K562 (cell line): ENCODE data around the gene NTM. TPM values are rescaled to one million over a fixed set of nuclear protein-coding genes. Genes with fewer than 3 reads are reported as not detected.

ENCODE experiments used
- ATAC-seq: fragments of 200-7000 bp; cut with Tn5 transposase; 3 replicates; pipeline ENCODE4 v1.9.1; 2020; ENCODE audit warnings: moderate library complexity
- BruUV-seq: library from RNA; stranded (reverse); fragments of 400-500 nt; replicated peaks from 2 replicates; lab custom pipeline; 2021; lab: Mats Ljungman, UMichigan
- CTCF ChIA-PET: fragments of 300-600 bp; formaldehyde crosslinking; extraction: SDS; loops from one replicate; lab custom pipeline; 2021; ENCODE audit warnings: low intra/inter-chr PET ratio; lab: Yijun Ruan, JAX
- POLR2A ChIA-PET: fragments of 300-600, 350-650 bp; sonication (Branson Sonifier 250); formaldehyde crosslinking; extraction: SDS; loops from one replicate; lab custom pipeline; 2021; ENCODE audit warnings: antibody characterized with exemption, inconsistent platforms; lab: Yijun Ruan, JAX
- DNase-seq, 4 experiments: peaks; one replicate each; pipeline versions ENCODE4 v3.0.0 to v3.0.0-alpha.2; 2011 to 2018; ENCODE audit warnings: low spot score in 3 of 4, mixed read lengths in 3 of 4; ENCODE audit errors: extremely low read depth in 1 of 4
- FAIRE-seq: peaks from 2 replicates; lab custom pipeline; 2011; peaks lifted over from hg19 to GRCh38; lab: Jason Lieb, UNC
- H2AFZ ChIP-seq: 2 replicates; pipeline ENCODE4 v1.6.0; 2011; ENCODE audit warnings: low read depth, low read length, control low read depth, inconsistent platforms
- H3K27ac ChIP-seq: fragments of 200-600 bp; 3 replicates; pipeline ENCODE4 v1.8.0; 2011; ENCODE audit warnings: low read depth, mild to moderate bottlenecking, control low read depth, inconsistent platforms, low read length, moderate library complexity, mixed read lengths; ENCODE audit errors: extremely low read depth
- H3K27me3 ChIP-seq, 2 experiments: fragments of 300-600 bp in 1 of 2; 2 replicates in 1 of 2; 3 replicates in 1 of 2; pipeline versions ENCODE4 v1.6.0 to v1.8.0; 2011; ENCODE audit warnings: inconsistent platforms in 2 of 2, low read length in 2 of 2, mild to moderate bottlenecking in 1 of 2, mixed read lengths in 1 of 2, moderate library complexity in 1 of 2; ENCODE audit not compliant: control insufficient read depth in 2 of 2, insufficient read depth in 2 of 2
- H3K36me3 ChIP-seq: fragments of 300-600 bp; 3 replicates; pipeline ENCODE4 v1.8.0; 2011; ENCODE audit warnings: mild to moderate bottlenecking, low read length, inconsistent platforms; ENCODE audit not compliant: control insufficient read depth, insufficient read depth
- H3K4me1 ChIP-seq, 2 experiments: fragments of 200-600 bp in 1 of 2; replicated peaks in 1 of 2; 2 replicates in 1 of 2; 3 replicates in 1 of 2; pipeline versions ENCODE4 v1.5.1 to v1.8.0; 2011; ENCODE audit warnings: inconsistent platforms in 2 of 2, low read length in 2 of 2, mild to moderate bottlenecking in 1 of 2, mixed read lengths in 1 of 2, moderate library complexity in 1 of 2; ENCODE audit not compliant: control insufficient read depth in 2 of 2, insufficient read depth in 2 of 2
- H3K4me2 ChIP-seq: 2 replicates; pipeline ENCODE4 v1.6.1; 2011; ENCODE audit warnings: low read length, control low read depth, inconsistent platforms, mixed read lengths; ENCODE audit not compliant: insufficient read depth
- H3K4me3 ChIP-seq: fragments of 200-600 bp; sonication (generic), shearing (Covaris generic); 2 replicates; pipeline ENCODE4 v1.5.1; 2016; ENCODE audit warnings: control low read depth, inconsistent platforms
- H3K79me2 ChIP-seq: fragments of 200-600 bp; 3 replicates; pipeline ENCODE4 v1.8.0; 2011; ENCODE audit warnings: low read length, inconsistent platforms; ENCODE audit not compliant: control insufficient read depth, insufficient read depth
- H3K9ac ChIP-seq, 2 experiments: 2 replicates each; pipeline versions ENCODE4 v1.6.0 to v1.6.1; 2011; ENCODE audit warnings: low read depth in 2 of 2, low read length in 2 of 2, control low read depth in 1 of 2, inconsistent platforms in 1 of 2, mild to moderate bottlenecking in 1 of 2, mixed read lengths in 1 of 2; ENCODE audit not compliant: insufficient read depth in 1 of 2
- H3K9me1 ChIP-seq: one replicate; pipeline ENCODE4 v1.6.0; 2011; ENCODE audit warnings: inconsistent platforms, mild to moderate bottlenecking, low read length, moderate library complexity; ENCODE audit not compliant: control insufficient read depth, insufficient read depth
- H3K9me3 ChIP-seq: replicated peaks from 2 replicates; pipeline ENCODE4 v1.5.1; 2011; ENCODE audit warnings: low read depth, low read length, inconsistent platforms; ENCODE audit not compliant: control insufficient read depth, insufficient read depth
- H4K20me1 ChIP-seq: replicated peaks from 2 replicates; pipeline ENCODE4 v1.6.1; 2011; ENCODE audit warnings: low read length, inconsistent platforms, mixed read lengths; ENCODE audit not compliant: control insufficient read depth, insufficient read depth
- ATF6 ChIP-seq: sonication (generic); formaldehyde crosslinking; IDR thresholded peaks from 2 replicates; pipeline ENCODE4 v1.4.0; 2020; ENCODE audit warnings: mild to moderate bottlenecking, missing genetic modification reagents
- E2F4 ChIP-seq: sonication (generic); formaldehyde crosslinking; IDR thresholded peaks from 2 replicates; pipeline ENCODE4 v1.8.0; 2022; ENCODE audit warnings: mild to moderate bottlenecking, low read depth, missing genetic modification reagents
- GATA2 ChIP-seq: sonication (generic); formaldehyde crosslinking; IDR thresholded peaks from 2 replicates; pipeline ENCODE4 v1.4.0; 2020; ENCODE audit warnings: mild to moderate bottlenecking, missing genetic modification reagents
- MXI1 ChIP-seq: IDR thresholded peaks from 2 replicates; pipeline ENCODE4 v1.6.1; 2011; ENCODE audit warnings: low read depth, mild to moderate bottlenecking, improper control_type of control experiment, low read length
- PTTG1 ChIP-seq: fragments of 450-650 bp; IDR thresholded peaks from 2 replicates; pipeline ENCODE4 v1.6.1; 2016; ENCODE audit warnings: low read depth, mild to moderate bottlenecking, missing genetic modification characterization, missing compliant biosample characterization
- PYGO2 ChIP-seq: fragments of 450-650 bp; IDR thresholded peaks from 2 replicates; pipeline ENCODE4 v1.6.1; 2016; ENCODE audit warnings: mild to moderate bottlenecking, missing genetic modification characterization, moderate library complexity, missing compliant biosample characterization
- XRCC4 ChIP-seq: IDR thresholded peaks from one replicate; pipeline ENCODE4 v1.6.1; 2011; ENCODE audit not compliant: insufficient read depth, insufficient read length; ENCODE audit errors: extremely low read depth
- ZBTB12 ChIP-seq: fragments of 250-450 bp; sonication (Bioruptor Pico); IDR thresholded peaks from 2 replicates; pipeline ENCODE4 v1.4.0; 2020
- WGBS: fragments of 100-300 bp; shearing (Covaris generic); methylation state at CpG from one replicate; pipeline ENCODE4 v1.1.6; 2016; ENCODE audit warnings: low coverage, mixed read lengths; ENCODE audit not compliant: insufficient coverage; ENCODE audit errors: missing lambda C conversion rate; 5-methylcytosine and 5-hydroxymethylcytosine counted together
- in situ Hi-C: fragments of 300-500 bp; cut with MboI; formaldehyde crosslinking; loops from 4 replicates; pipeline ENCODE4 v1.15.0; 2018; ENCODE audit warnings: inconsistent platforms, mixed read lengths
- intact Hi-C: fragments of 100-400 bp; cut with micrococcal nuclease; formaldehyde crosslinking; loops from 2 replicates; pipeline ENCODE4 v1.14.2; 2022
- polyA plus RNA-seq, 8 experiments: library from polyadenylated mRNA; depleted of rRNA in 4 of 8; stranded (reverse) in 5 of 8; unstranded in 3 of 8; fragments of >200 nt; fragmentation: Nextera tagmentation in 2 of 8; fragmentation: Illumina TruSeq in 1 of 8; extraction: Ambion mirVana in 2 of 8; extraction: Trizol in 1 of 8; gene quantifications; 2 replicates each; pipeline versions ENCODE4 v1.2.1 to v1.2.3, GENCODE V29; 2011 to 2014; ENCODE audit warnings: inconsistent platforms in 1 of 8, missing spikeins in 1 of 8
- total RNA-seq, 7 experiments: library from RNA; depleted of rRNA in 6 of 7; stranded (reverse); fragments of >200 nt in 6 of 7; fragmentation: Illumina TruSeq in 2 of 7; extraction: Trizol in 2 of 7; gene quantifications; 2 replicates each; pipeline versions ENCODE4 v1.2.1 to v1.2.3, GENCODE V29; 2011 to 2021; ENCODE audit warnings: low replicate concordance in 1 of 7

The NTM gene
- total and polyA plus RNA-seq, 9 of the 15 experiments (the other 6 are each of a cell fraction or from before 2014, with no cell fraction given): not detected

- TF ChIP-seq ZBTB12 (no peak), PTTG1 (no peak)
These were observed 552.9 kb downstream of the NTM start (continued) for GRCh38 chr11:131923309-131923708.

- H2AFZ ChIP-seq: no peak overlapping the region
- H3K79me2 ChIP-seq: no peaks in the 10 kb centered on the region
- in situ Hi-C loops: no loop called here
- H3K9me3 ChIP-seq: no peaks in the 10 kb centered on the region
- ChIA-PET CTCF (no interaction called here), POLR2A (no interaction called here)
- H4K20me1 ChIP-seq: no peaks in the 10 kb centered on the region
- H3K9me1 ChIP-seq: no peaks in the 10 kb centered on the region
- H3K36me3 ChIP-seq: no peaks in the 10 kb centered on the region
- no peaks in the 10 kb centered on the region for H3K4me1 ChIP-seq
- intact Hi-C loops: no loop called here
- FAIRE-seq (no peak), ATAC-seq (no peak), DNase-seq (no peak)
- no peaks in the 10 kb centered on the region for H3K27me3 ChIP-seq
- no peak overlapping the region for H3K27ac ChIP-seq
- no peak overlapping the region for H3K9ac ChIP-seq
- H3K4me3 ChIP-seq: no peak overlapping the region
- H3K4me2 ChIP-seq: no peak overlapping the region
- 1% methylated on average over 8 of the region's 8 CpGs for WGBS
- no TSS peak for BruUV-seq
- TF ChIP-seq XRCC4: no peak
- TF ChIP-seq MXI1: no peak
- no peak for TF ChIP-seq E2F4 (CRISPR knock-in tag)
- TF ChIP-seq ATF6 (CRISPR knock-in tag): no peak
- TF ChIP-seq GATA2 (CRISPR knock-in tag): no peak
- TF ChIP-seq PYGO2 (tag): no peak
These were observed 553.6 kb downstream of the NTM start for GRCh38 chr11:131924001-131924400.
